GM12878 (cell line): ENCODE measurements around the gene LEUTX.

Experiments
- CREB1 ChIP-seq: IDR thresholded peaks from 2 replicates; pipeline ENCODE4 v1.6.1; 2012; ENCODE audit warnings: low read depth, mild to moderate bottlenecking, inconsistent platforms
- EZH2 ChIP-seq: IDR thresholded peaks from 2 replicates; pipeline ENCODE4 v1.6.1; 2012; ENCODE audit warnings: low read depth, mild to moderate bottlenecking, control low read depth, inconsistent platforms, low read length, borderline replicate concordance; ENCODE audit not compliant: control insufficient read depth
- NBN ChIP-seq: fragments of 450-650 bp; IDR thresholded peaks from 2 replicates; pipeline ENCODE4 v1.6.1; 2016
- SIN3A ChIP-seq: IDR thresholded peaks from 2 replicates; pipeline ENCODE4 v1.6.1; 2012; ENCODE audit warnings: low read depth, low read length, improper control_type of control experiment
- SMC3 ChIP-seq: IDR thresholded peaks from 2 replicates; pipeline ENCODE4 v1.6.1; 2011; ENCODE audit warnings: low read length, improper control_type of control experiment, borderline replicate concordance
- TARDBP ChIP-seq: IDR thresholded peaks from 2 replicates; pipeline ENCODE4 v1.6.1; 2016; ENCODE audit warnings: borderline replicate concordance
- TCF3 ChIP-seq: IDR thresholded peaks from 2 replicates; pipeline ENCODE4 v1.6.1; 2012; ENCODE audit warnings: low read depth, mild to moderate bottlenecking, low read length, borderline replicate concordance; ENCODE audit not compliant: insufficient read depth
- TCF7 ChIP-seq: IDR thresholded peaks from 2 replicates; pipeline ENCODE4 v1.6.1; 2014; ENCODE audit warnings: antibody characterized with exemption, borderline replicate concordance
- TF ChIP-seq, protein P1 (sequence below): IDR thresholded peaks from 2 replicates; pipeline ENCODE4 v1.6.1; 2012; ENCODE audit warnings: mild to moderate bottlenecking, low read depth, low read length
- TF ChIP-seq, protein P2 (sequence below), 3 experiments: IDR thresholded peaks in 2 of 3; conservative IDR thresholded peaks in 1 of 3; 2 replicates each; pipeline ENCODE4 v1.5.1; 2011; ENCODE audit warnings: low read depth in 3 of 3, low read length in 3 of 3, mild to moderate bottlenecking in 3 of 3, control low read depth in 2 of 3, moderate library complexity in 2 of 3, inconsistent platforms in 1 of 3, mixed read lengths in 1 of 3; ENCODE audit not compliant: control insufficient read depth in 2 of 3, insufficient read depth in 1 of 3; ENCODE audit errors: extremely low read depth in 1 of 3

DNA sequence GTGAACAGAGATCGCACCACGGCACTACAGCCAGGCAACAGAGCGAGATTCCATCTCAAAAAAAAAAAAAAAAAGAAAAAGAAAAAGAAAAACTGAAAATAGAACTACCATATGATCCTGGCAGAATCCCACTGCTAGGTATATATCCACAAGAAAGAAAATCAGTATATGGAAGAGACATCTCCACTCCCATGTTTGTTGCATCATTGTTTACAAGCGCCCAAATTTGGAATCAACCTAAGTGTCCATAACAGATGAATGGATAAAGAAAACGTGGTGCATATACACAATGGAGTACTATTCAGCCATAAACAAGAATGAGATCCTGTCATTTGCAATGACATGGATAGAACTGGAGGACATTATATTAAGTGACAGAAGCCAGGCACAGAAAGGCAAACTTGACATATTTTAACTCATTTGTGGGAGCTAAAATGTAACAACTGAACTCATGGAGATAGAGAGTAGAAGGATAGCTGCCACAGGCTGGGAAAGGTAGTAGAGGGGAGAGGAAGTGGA lies 29.3 kb downstream of the LEUTX start:
- TF ChIP-seq CREB1, result no peak
- TF ChIP-seq, protein P1, sequence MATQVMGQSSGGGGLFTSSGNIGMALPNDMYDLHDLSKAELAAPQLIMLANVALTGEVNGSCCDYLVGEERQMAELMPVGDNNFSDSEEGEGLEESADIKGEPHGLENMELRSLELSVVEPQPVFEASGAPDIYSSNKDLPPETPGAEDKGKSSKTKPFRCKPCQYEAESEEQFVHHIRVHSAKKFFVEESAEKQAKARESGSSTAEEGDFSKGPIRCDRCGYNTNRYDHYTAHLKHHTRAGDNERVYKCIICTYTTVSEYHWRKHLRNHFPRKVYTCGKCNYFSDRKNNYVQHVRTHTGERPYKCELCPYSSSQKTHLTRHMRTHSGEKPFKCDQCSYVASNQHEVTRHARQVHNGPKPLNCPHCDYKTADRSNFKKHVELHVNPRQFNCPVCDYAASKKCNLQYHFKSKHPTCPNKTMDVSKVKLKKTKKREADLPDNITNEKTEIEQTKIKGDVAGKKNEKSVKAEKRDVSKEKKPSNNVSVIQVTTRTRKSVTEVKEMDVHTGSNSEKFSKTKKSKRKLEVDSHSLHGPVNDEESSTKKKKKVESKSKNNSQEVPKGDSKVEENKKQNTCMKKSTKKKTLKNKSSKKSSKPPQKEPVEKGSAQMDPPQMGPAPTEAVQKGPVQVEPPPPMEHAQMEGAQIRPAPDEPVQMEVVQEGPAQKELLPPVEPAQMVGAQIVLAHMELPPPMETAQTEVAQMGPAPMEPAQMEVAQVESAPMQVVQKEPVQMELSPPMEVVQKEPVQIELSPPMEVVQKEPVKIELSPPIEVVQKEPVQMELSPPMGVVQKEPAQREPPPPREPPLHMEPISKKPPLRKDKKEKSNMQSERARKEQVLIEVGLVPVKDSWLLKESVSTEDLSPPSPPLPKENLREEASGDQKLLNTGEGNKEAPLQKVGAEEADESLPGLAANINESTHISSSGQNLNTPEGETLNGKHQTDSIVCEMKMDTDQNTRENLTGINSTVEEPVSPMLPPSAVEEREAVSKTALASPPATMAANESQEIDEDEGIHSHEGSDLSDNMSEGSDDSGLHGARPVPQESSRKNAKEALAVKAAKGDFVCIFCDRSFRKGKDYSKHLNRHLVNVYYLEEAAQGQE, result no peak
- TF ChIP-seq TCF3, result no peak
- TF ChIP-seq NBN, result no peak
- no peak for TF ChIP-seq EZH2
- no peak for TF ChIP-seq TCF7
- TF ChIP-seq, protein P2, sequence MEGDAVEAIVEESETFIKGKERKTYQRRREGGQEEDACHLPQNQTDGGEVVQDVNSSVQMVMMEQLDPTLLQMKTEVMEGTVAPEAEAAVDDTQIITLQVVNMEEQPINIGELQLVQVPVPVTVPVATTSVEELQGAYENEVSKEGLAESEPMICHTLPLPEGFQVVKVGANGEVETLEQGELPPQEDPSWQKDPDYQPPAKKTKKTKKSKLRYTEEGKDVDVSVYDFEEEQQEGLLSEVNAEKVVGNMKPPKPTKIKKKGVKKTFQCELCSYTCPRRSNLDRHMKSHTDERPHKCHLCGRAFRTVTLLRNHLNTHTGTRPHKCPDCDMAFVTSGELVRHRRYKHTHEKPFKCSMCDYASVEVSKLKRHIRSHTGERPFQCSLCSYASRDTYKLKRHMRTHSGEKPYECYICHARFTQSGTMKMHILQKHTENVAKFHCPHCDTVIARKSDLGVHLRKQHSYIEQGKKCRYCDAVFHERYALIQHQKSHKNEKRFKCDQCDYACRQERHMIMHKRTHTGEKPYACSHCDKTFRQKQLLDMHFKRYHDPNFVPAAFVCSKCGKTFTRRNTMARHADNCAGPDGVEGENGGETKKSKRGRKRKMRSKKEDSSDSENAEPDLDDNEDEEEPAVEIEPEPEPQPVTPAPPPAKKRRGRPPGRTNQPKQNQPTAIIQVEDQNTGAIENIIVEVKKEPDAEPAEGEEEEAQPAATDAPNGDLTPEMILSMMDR (IDR thresholded peaks at IDR 0.05 in 2 of 3, conservative IDR thresholded peaks at IDR 0.05 in 1 of 3; ENCODE audit: control insufficient read depth in 2 of 3, extremely low read depth in 1 of 3, insufficient read depth in 1 of 3, low read depth in 3 of 3, low read length in 3 of 3), result no peak
- no peak for TF ChIP-seq SMC3
- TF ChIP-seq SIN3A, result no peak
- no peak for TF ChIP-seq TARDBP
